Peyer's patch (tissue), 4 donors: ENCODE data around the gene AGBL4. TPM values are rescaled to one million over a fixed set of nuclear protein-coding genes. Genes with fewer than 3 reads are reported as not detected.

ENCODE experiments used
- DNase-seq, 3 donors: peaks; one replicate each; pipeline ENCODE4 v3.0.0-alpha.2; 2017 to 2019
- H3K27ac ChIP-seq, 4 donors: fragments of 200-600 bp; sonication (generic); one replicate each; pipeline ENCODE4 v1.5.1; 2016 to 2019
- H3K27me3 ChIP-seq, 2 donors: fragments of 200-600 bp; sonication (generic); one replicate each; pipeline ENCODE4 v1.5.1; 2019
- H3K36me3 ChIP-seq, 3 donors: fragments of 200-600 bp; sonication (generic); one replicate each; pipeline ENCODE4 v1.5.1; 2016 to 2019
- H3K4me1 ChIP-seq, 4 donors: fragments of 200-600 bp; sonication (generic); one replicate each; pipeline ENCODE4 v1.5.1; 2016 to 2019
- H3K4me3 ChIP-seq, 4 donors: fragments of 200-600 bp; sonication (generic); 1 replicate in 3 of 4; 2 replicates in 1 of 4; pipeline ENCODE4 v1.5.1; 2016 to 2019; ENCODE audit warnings: mild to moderate bottlenecking in 1 of 4
- H3K9me3 ChIP-seq, 4 donors: fragments of 200-600 bp; sonication (generic); one replicate each; pipeline ENCODE4 v1.5.1; 2016 to 2019; ENCODE audit warnings: mild to moderate bottlenecking in 1 of 4
- CTCF ChIP-seq, 6 experiments: fragments of 450-650 bp in 4 of 6; fragments of 200-600 bp in 2 of 6; sonication (generic) in 1 of 6; IDR thresholded peaks; one replicate each; pipeline ENCODE4 v1.5.1; 2017 to 2019; ENCODE audit warnings: antibody characterized with exemption in 6 of 6, mild to moderate bottlenecking in 3 of 6, moderate library complexity in 1 of 6
- POLR2A ChIP-seq, 2 donors: fragments of 450-650 bp; IDR thresholded peaks; one replicate each; pipeline ENCODE4 v1.5.1; 2017; ENCODE audit warnings: antibody characterized with exemption in 2 of 2, mild to moderate bottlenecking in 2 of 2, moderate library complexity in 2 of 2
- total RNA-seq, 4 donors: library from RNA; depleted of rRNA; stranded (reverse); fragments of >200 nt; gene quantifications; one replicate each; pipeline ENCODE4 v1.1.0, GENCODE V29; 2016

Gene AGBL4
- total RNA-seq, 4 donors from 2014 or later = 2.5 TPM; not detected in 3

DNA sequence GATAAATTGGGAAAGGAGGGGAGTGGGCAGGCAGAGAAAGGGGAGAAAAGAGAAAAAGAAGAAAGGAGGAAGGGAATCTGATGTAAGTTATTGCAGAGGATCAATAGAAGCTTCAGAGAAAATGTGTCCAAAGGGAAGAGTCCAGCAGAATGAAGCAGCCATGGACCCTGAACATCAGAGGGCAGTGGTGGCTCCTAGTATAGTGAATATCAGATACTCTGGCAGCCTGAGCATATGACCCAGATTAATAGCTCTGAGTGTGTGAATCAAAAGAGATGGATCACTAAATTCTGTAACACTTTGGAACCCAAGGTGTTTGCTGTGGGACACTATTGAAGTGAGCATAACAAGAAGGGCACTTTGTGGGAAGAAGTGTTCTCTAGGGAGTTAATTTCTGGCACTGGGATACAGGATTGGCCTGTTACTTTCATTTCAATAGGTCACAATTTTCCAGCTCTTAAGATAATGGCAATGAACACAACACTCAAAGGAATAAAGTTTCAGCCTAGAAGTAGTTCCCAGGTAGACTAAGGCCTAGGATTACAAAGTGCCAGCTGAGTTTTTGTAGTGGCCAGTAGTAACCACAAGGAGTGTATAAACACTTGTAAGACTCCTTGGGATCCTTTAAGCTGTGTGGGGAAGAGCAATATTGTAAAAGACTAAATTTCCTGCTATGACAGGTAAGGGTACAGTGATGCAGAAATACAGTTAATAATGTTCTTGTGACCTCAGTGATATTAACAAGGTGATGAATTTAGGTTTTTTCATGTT lies 1082.6 kb downstream of the AGBL4 start:
- Histone ChIP-seq H3K36me3 (no peaks in the 10 kb centered on the region), H3K4me1 (no peaks in the 10 kb centered on the region), H3K27ac (no peak overlapping the region), H3K27me3 (no peaks in the 10 kb centered on the region), H3K4me3 (no peak overlapping the region), H3K9me3 (no peaks in the 10 kb centered on the region)
- DNase-seq = no peak
- TF ChIP-seq POLR2A (IDR thresholded peaks at IDR 0.05) (no peak), CTCF (IDR thresholded peaks at IDR 0.05) (no peak)

- Histone ChIP-seq H3K36me3 (no peaks in the 10 kb centered on the region), H3K4me1 (no peaks in the 10 kb centered on the region), H3K27me3 (no peaks in the 10 kb centered on the region), H3K9me3 (no peaks in the 10 kb centered on the region), H3K4me3 (no peak overlapping the region), H3K27ac (no peak overlapping the region)
- no peak for TF ChIP-seq POLR2A (IDR thresholded peaks at IDR 0.05)
- TF ChIP-seq CTCF (IDR thresholded peaks at IDR 0.05) = no peak
- no peak for DNase-seq
Measured at GRCh38 chr1:48940354-48940753, 1083.4 kb downstream of the AGBL4 start.

DNA sequence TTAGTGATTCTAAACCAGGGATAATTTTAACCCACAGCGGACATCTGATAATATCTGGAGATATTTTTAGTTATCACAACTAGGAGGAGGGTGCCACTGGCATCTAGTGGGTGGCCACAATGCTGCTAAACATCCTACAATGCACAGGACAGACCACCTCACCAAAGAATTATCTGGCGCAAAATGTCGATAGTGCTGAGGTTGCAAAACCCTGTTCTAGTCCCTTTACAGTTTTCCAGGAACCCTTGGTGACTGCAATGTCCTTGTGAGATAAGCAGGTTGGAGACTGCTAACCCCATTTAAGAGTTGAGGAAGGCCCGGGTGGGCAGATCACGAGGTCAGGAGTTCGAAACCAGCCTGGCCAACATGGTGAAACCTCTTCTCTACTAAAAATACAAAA lies 1083.9 kb downstream of the AGBL4 start:
- Histone ChIP-seq H3K36me3 (no peaks in the 10 kb centered on the region), H3K4me3 (no peak overlapping the region), H3K27ac (no peak overlapping the region), H3K27me3 (no peaks in the 10 kb centered on the region), H3K9me3 (no peaks in the 10 kb centered on the region), H3K4me1 (no peaks in the 10 kb centered on the region)
- TF ChIP-seq CTCF (IDR thresholded peaks at IDR 0.05) (no peak), POLR2A (IDR thresholded peaks at IDR 0.05) (no peak)
- no peak for DNase-seq

- Histone ChIP-seq H3K9me3 (no peaks in the 10 kb centered on the region), H3K4me1 (no peaks in the 10 kb centered on the region), H3K27me3 (no peaks in the 10 kb centered on the region), H3K4me3 (no peak overlapping the region), H3K27ac (no peak overlapping the region), H3K36me3 (no peaks in the 10 kb centered on the region)
- TF ChIP-seq POLR2A (IDR thresholded peaks at IDR 0.05) = no peak
- no peak for TF ChIP-seq CTCF (IDR thresholded peaks at IDR 0.05)
- no peak for DNase-seq
Measured at GRCh38 chr1:48939042-48939441, 1084.7 kb downstream of the AGBL4 start.

DNA sequence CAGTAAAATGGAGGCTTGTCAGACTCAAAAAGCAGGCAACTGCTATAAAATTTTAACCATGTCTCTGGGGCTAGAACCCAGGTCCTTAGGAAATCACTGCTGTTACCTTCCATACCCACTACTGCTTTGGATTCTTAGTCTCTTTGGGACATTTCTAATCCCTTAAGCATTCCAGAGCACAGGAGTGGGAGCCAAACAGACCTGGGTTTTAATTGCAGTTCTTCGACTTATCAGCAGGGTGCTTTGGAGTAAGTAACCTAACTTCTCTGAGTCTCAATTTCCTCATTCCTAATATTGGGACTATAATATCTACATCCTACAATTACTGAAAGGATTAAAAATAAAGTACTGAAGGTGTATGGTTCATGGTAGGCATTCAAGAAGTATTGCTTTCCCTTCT lies 1086.0 kb downstream of the AGBL4 start:
- no peaks in the 10 kb centered on the region for H3K36me3 ChIP-seq
- no peak for TF ChIP-seq CTCF (IDR thresholded peaks at IDR 0.05)
- no peak for TF ChIP-seq POLR2A (IDR thresholded peaks at IDR 0.05)
- DNase-seq = no peak
- H3K27me3 ChIP-seq = no peaks in the 10 kb centered on the region
- H3K9me3 ChIP-seq = no peaks in the 10 kb centered on the region
- H3K27ac ChIP-seq = no peak overlapping the region
- no peaks in the 10 kb centered on the region for H3K4me1 ChIP-seq
- H3K4me3 ChIP-seq = no peak overlapping the region
